Measurements from ENCODE around the gene TNFAIP8. TPM values are rescaled to one million over a fixed set of nuclear protein-coding genes. Genes with fewer than 3 reads are reported as not detected.

The TNFAIP8 gene
- total RNA-seq, 1 experiment from 2014 or later, result 24.1 TPM

GRCh38 chr5:119378075-119378700 lies 22.4 kb downstream of the TNFAIP8 start (continued):
- TF ChIP-seq FOXP1 (CRISPR knock-in tag; IDR thresholded peaks at IDR 0.05; ENCODE audit: borderline replicate concordance) (no peak), ESRRA (CRISPR knock-in tag; IDR thresholded peaks at IDR 0.05; ENCODE audit: borderline replicate concordance) (no peak), SOX15 (CRISPR knock-in tag; IDR thresholded peaks at IDR 0.05) (no peak), ZNF121 (CRISPR knock-in tag; IDR thresholded peaks at IDR 0.05) (no peak), E2F4 (CRISPR knock-in tag; IDR thresholded peaks at IDR 0.05; ENCODE audit: borderline replicate concordance, low read depth) (no peak), SMAD4 (CRISPR knock-in tag; IDR thresholded peaks at IDR 0.05) (no peak), TEAD1 (CRISPR knock-in tag; IDR thresholded peaks at IDR 0.05) (no peak)

GRCh38 chr5:119379096-119379495 lies 23.3 kb downstream of the TNFAIP8 start:
- POLR2A ChIA-PET, result no interaction called here
- ATAC-seq, result no peak
- no peak overlapping the region for H3K4me3 Mint-ChIP-seq
- TF ChIP-seq PRDM15 (CRISPR knock-in tag; IDR thresholded peaks at IDR 0.05) (no peak), ZNF512 (CRISPR knock-in tag; IDR thresholded peaks at IDR 0.05; ENCODE audit: borderline replicate concordance) (no peak), PRRX2 (CRISPR knock-in tag; IDR thresholded peaks at IDR 0.05) (no peak), NFE2L1 (CRISPR knock-in tag; IDR thresholded peaks at IDR 0.05) (no peak), ERG (CRISPR knock-in tag; IDR thresholded peaks at IDR 0.05) (no peak), ELF4 (CRISPR knock-in tag; IDR thresholded peaks at IDR 0.05; ENCODE audit: low read depth) (no peak), FOXP4 (CRISPR knock-in tag; IDR thresholded peaks at IDR 0.05) (no peak), MAX (CRISPR knock-in tag; IDR thresholded peaks at IDR 0.05) (no peak), STAT6 (CRISPR knock-in tag; conservative IDR thresholded peaks at IDR 0.05; ENCODE audit: low read depth) (no peak), ZNF121 (CRISPR knock-in tag; IDR thresholded peaks at IDR 0.05) (no peak), USF1 (CRISPR knock-in tag; IDR thresholded peaks at IDR 0.05) (no peak)
- no peak for DNase-seq (ENCODE audit: low spot score)
- CTCF ChIA-PET, result interaction anchor here (3.3 kb wide), 1 partner anchor 33 kb away, joined by 11 read pairs; no protein-coding TSS in a partner anchor
- no peak overlapping the region for H3K27ac Mint-ChIP-seq
- H3K4me1 Mint-ChIP-seq, result peaks cover 29% of the 10 kb centered on the region
- no peaks in the 10 kb centered on the region for H3K27me3 Mint-ChIP-seq (ENCODE audit: low read depth)
- no peaks in the 10 kb centered on the region for H3K36me3 Mint-ChIP-seq
- H3K9me3 Mint-ChIP-seq, result no peaks in the 10 kb centered on the region

All from WTC11 (cell line).